HepG2 (cell line): ENCODE measurements around the gene SMDT1. TPM values are rescaled to one million over a fixed set of nuclear protein-coding genes. Genes with fewer than 3 reads are reported as not detected.

Experiments
- ATF7-NPFF ChIP-seq: sonication (generic); formaldehyde crosslinking; IDR thresholded peaks from 2 replicates; pipeline ENCODE4 v1.8.1; 2023; ENCODE audit warnings: mild to moderate bottlenecking, low read depth, missing genetic modification reagents, moderate library complexity
- CEBPB ChIP-seq: IDR thresholded peaks from 2 replicates; pipeline ENCODE4 v1.6.1; 2011; ENCODE audit warnings: low read depth, low read length, improper control_type of control experiment, borderline replicate concordance
- DNMT1 ChIP-seq: sonication (generic); formaldehyde crosslinking; IDR thresholded peaks from 2 replicates; pipeline ENCODE4 v1.5.1; 2020; ENCODE audit warnings: mild to moderate bottlenecking, missing genetic modification reagents
- HNRNPL ChIP-seq: fragments of 200-400 bp; formaldehyde crosslinking; IDR thresholded peaks from 2 replicates; pipeline ENCODE4 v1.6.1; 2017; ENCODE audit warnings: mild to moderate bottlenecking, low read depth, low read length
- HNRNPLL ChIP-seq: fragments of 200-400 bp; formaldehyde crosslinking; IDR thresholded peaks from 2 replicates; pipeline ENCODE4 v1.6.1; 2017; ENCODE audit warnings: mild to moderate bottlenecking, low read depth, low read length; ENCODE audit not compliant: poor library complexity, severe bottlenecking
- IKZF1 ChIP-seq: fragments of 450-650 bp; IDR thresholded peaks from 2 replicates; pipeline ENCODE4 v1.7.1; 2016
- KLF15 ChIP-seq: sonication (generic); formaldehyde crosslinking; IDR thresholded peaks from 2 replicates; pipeline ENCODE4 v1.8.1; 2023; ENCODE audit warnings: borderline replicate concordance, mild to moderate bottlenecking, inconsistent platforms, missing genetic modification reagents, mixed read lengths
- MYC ChIP-seq: sonication (generic); formaldehyde crosslinking; IDR thresholded peaks from 2 replicates; pipeline ENCODE4 v1.9.0; 2021; ENCODE audit warnings: missing genetic modification reagents, borderline replicate concordance
- PHF21A ChIP-seq: sonication (generic); formaldehyde crosslinking; IDR thresholded peaks from 2 replicates; pipeline ENCODE4 v1.5.0; 2020; ENCODE audit warnings: mild to moderate bottlenecking, missing genetic modification reagents
- RFX3 ChIP-seq: IDR thresholded peaks from 2 replicates; pipeline ENCODE4 v1.6.1; 2016; ENCODE audit warnings: missing biosample characterization, missing genetic modification reagents
- SRSF4 ChIP-seq: fragments of 200-400 bp; formaldehyde crosslinking; IDR thresholded peaks from one replicate; pipeline ENCODE4 v1.6.1; 2018; ENCODE audit warnings: mild to moderate bottlenecking, low read depth, low read length, moderate library complexity; ENCODE audit not compliant: poor library complexity, severe bottlenecking
- ZNF12 ChIP-seq: sonication (generic); formaldehyde crosslinking; IDR thresholded peaks from 2 replicates; pipeline ENCODE4 v1.5.0; 2020; ENCODE audit warnings: missing genetic modification reagents
- ZNF232 ChIP-seq: sonication (generic); formaldehyde crosslinking; IDR thresholded peaks from 2 replicates; pipeline ENCODE4 v1.4.0; 2020; ENCODE audit warnings: missing genetic modification reagents, borderline replicate concordance
- ZNF235 ChIP-seq: sonication (generic); formaldehyde crosslinking; IDR thresholded peaks from 2 replicates; pipeline ENCODE4 v1.8.1; 2023; ENCODE audit warnings: mild to moderate bottlenecking, missing genetic modification reagents, borderline replicate concordance
- ZNF446 ChIP-seq: sonication (generic); formaldehyde crosslinking; IDR thresholded peaks from 2 replicates; pipeline ENCODE4 v1.5.0; 2020; ENCODE audit warnings: mild to moderate bottlenecking, missing genetic modification reagents
- ZNF567 ChIP-seq: sonication (generic); formaldehyde crosslinking; IDR thresholded peaks from 2 replicates; pipeline ENCODE4 v1.8.1; 2023; ENCODE audit warnings: mild to moderate bottlenecking, missing genetic modification reagents, borderline replicate concordance
- ZNF670 ChIP-seq: sonication (generic); formaldehyde crosslinking; IDR thresholded peaks from 2 replicates; pipeline ENCODE4 v1.8.0; 2022; ENCODE audit warnings: mild to moderate bottlenecking, missing genetic modification reagents, borderline replicate concordance
- ZNF780A ChIP-seq: sonication (generic); formaldehyde crosslinking; IDR thresholded peaks from 2 replicates; pipeline ENCODE4 v1.8.0; 2022; ENCODE audit warnings: mild to moderate bottlenecking, missing genetic modification reagents, moderate library complexity
- ZSCAN22 ChIP-seq: sonication (generic); formaldehyde crosslinking; IDR thresholded peaks from 2 replicates; pipeline ENCODE4 v1.4.0; 2020; ENCODE audit warnings: mild to moderate bottlenecking, missing genetic modification reagents
- polyA plus RNA-seq, 8 experiments: library from polyadenylated mRNA; depleted of rRNA in 3 of 8; stranded (reverse) in 7 of 8; unstranded in 1 of 8; fragments of >200 nt; fragmentation: Illumina TruSeq in 4 of 8; extraction: Trizol in 4 of 8; gene quantifications; 2 replicates each; pipeline versions ENCODE4 v1.2.1 to v1.2.3, GENCODE V29; 2011 to 2016; ENCODE audit warnings: low read depth in 4 of 8, missing spikeins in 1 of 8, mixed read lengths in 1 of 8; ENCODE audit not compliant: insufficient read depth in 1 of 8
- total RNA-seq, 5 experiments: library from RNA; depleted of rRNA; stranded (reverse); fragments of >200 nt; fragmentation: Illumina TruSeq; extraction: Trizol; gene quantifications; 2 replicates each; pipeline ENCODE4 v1.2.3, GENCODE V29; 2016; ENCODE audit warnings: low read depth in 1 of 5
- TF ChIP-seq, protein P1 (sequence below): sonication (generic); formaldehyde crosslinking; IDR thresholded peaks from 2 replicates; pipeline ENCODE4 v1.4.0; 2020; ENCODE audit warnings: missing genetic modification reagents
- TF ChIP-seq, protein P2 (sequence below), 2 experiments: sonication (generic) in 1 of 2; formaldehyde crosslinking in 1 of 2; IDR thresholded peaks; 2 replicates each; pipeline versions ENCODE4 v1.5.1 to v1.6.1; 2011 to 2020; ENCODE audit warnings: borderline replicate concordance in 1 of 2, low read depth in 1 of 2, low read length in 1 of 2, mild to moderate bottlenecking in 1 of 2, missing genetic modification reagents in 1 of 2, moderate library complexity in 1 of 2
- TF ChIP-seq, protein P3 (sequence below): sonication (generic); formaldehyde crosslinking; IDR thresholded peaks from 2 replicates; pipeline ENCODE4 v1.8.1; 2023; ENCODE audit warnings: missing genetic modification reagents, inconsistent platforms, borderline replicate concordance

The SMDT1 gene
- total and polyA plus RNA-seq, 2 of the 13 experiments (the other 11 are each of a cell fraction or from before 2014, with no cell fraction given), result 8.3 to 26.6 TPM

DNA sequence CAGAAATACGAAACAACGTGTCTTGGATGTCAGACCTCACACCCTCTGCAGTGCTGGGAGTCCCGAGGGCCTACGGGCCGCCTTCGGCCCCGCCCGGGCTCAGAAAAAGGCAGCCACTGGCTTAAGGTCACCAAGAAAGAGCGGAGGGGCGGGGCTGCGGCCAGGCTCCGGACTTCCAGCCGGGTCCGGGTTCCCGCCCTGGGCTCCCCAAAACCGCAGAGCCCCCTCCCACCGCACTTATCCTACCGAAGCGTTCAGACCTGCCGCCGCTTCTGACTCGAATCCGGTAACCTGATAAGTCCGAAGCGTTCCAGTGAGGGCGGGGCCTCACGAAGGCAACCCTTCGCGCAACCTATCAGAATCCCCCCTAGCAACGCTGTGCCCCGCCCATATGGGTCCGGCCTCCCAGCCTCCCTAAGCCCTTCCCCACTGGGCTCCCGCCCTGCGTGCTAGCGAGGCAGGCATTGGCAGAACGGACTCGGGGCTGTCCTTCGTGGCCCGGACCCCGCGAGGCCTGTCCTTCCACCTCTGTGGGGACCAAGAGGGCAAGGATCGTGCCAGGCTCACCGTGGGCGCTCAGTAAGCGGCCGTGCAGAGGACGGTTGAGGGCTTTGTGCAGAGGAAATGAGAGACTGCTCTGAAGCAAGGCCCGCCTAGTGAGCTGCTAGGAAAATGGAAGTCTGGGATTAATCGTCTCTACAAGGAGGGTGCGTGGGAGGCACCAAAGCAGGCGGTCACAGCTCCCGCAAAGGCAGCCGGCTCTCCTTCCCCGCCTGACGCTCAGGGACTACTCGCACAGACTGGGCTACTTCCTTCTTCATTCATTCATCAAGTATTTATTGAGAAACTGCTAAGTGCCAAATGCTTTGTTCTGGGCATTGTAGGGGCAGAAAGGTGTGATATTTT is 8.7 kb upstream of the SMDT1 start, which contains the start of gene NAGA (continued):
- TF ChIP-seq, protein P1, sequence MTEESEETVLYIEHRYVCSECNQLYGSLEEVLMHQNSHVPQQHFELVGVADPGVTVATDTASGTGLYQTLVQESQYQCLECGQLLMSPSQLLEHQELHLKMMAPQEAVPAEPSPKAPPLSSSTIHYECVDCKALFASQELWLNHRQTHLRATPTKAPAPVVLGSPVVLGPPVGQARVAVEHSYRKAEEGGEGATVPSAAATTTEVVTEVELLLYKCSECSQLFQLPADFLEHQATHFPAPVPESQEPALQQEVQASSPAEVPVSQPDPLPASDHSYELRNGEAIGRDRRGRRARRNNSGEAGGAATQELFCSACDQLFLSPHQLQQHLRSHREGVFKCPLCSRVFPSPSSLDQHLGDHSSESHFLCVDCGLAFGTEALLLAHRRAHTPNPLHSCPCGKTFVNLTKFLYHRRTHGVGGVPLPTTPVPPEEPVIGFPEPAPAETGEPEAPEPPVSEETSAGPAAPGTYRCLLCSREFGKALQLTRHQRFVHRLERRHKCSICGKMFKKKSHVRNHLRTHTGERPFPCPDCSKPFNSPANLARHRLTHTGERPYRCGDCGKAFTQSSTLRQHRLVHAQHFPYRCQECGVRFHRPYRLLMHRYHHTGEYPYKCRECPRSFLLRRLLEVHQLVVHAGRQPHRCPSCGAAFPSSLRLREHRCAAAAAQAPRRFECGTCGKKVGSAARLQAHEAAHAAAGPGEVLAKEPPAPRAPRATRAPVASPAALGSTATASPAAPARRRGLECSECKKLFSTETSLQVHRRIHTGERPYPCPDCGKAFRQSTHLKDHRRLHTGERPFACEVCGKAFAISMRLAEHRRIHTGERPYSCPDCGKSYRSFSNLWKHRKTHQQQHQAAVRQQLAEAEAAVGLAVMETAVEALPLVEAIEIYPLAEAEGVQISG (CRISPR knock-in tag), result peak; percentile 71
- 0 out of 2 replicates have a peak, but pooled peaks have one; percentile 27 for TF ChIP-seq ZSCAN22 (CRISPR knock-in tag)
- peak; percentile 87 for TF ChIP-seq KLF15 (CRISPR knock-in tag)
- no peak for TF ChIP-seq ZNF567
- TF ChIP-seq RFX3 (CRISPR knock-in tag), result no peak
- no peak; the same call in 1 of the 2 replicates for TF ChIP-seq ZNF446 (CRISPR knock-in tag)
- TF ChIP-seq MYC (CRISPR knock-in tag), result peak; percentile 77; the same call in 1 of the 2 replicates
- TF ChIP-seq ZNF235, result peak; percentile 80; the same call in 1 of the 2 replicates
- TF ChIP-seq ATF7-NPFF (CRISPR knock-in tag), result no peak
- TF ChIP-seq PHF21A, result peak; percentile 82
- TF ChIP-seq, protein P2, sequence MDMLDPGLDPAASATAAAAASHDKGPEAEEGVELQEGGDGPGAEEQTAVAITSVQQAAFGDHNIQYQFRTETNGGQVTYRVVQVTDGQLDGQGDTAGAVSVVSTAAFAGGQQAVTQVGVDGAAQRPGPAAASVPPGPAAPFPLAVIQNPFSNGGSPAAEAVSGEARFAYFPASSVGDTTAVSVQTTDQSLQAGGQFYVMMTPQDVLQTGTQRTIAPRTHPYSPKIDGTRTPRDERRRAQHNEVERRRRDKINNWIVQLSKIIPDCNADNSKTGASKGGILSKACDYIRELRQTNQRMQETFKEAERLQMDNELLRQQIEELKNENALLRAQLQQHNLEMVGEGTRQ (IDR thresholded peaks at IDR 0.05; ENCODE audit: low read depth, low read length), result no peak
- TF ChIP-seq, protein P2 (CRISPR knock-in tag; IDR thresholded peaks at IDR 0.05; ENCODE audit: borderline replicate concordance), result no peak
- TF ChIP-seq ZNF780A (CRISPR knock-in tag), result peak; percentile 64; the same call in 1 of the 2 replicates
- no peak for TF ChIP-seq SRSF4
- TF ChIP-seq, protein P3, sequence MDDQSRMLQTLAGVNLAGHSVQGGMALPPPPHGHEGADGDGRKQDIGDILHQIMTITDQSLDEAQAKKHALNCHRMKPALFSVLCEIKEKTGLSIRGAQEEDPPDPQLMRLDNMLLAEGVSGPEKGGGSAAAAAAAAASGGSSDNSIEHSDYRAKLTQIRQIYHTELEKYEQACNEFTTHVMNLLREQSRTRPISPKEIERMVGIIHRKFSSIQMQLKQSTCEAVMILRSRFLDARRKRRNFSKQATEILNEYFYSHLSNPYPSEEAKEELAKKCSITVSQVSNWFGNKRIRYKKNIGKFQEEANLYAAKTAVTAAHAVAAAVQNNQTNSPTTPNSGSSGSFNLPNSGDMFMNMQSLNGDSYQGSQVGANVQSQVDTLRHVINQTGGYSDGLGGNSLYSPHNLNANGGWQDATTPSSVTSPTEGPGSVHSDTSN (CRISPR knock-in tag), result no peak
- TF ChIP-seq HNRNPL, result peak; percentile 95
- TF ChIP-seq ZNF12 (CRISPR knock-in tag), result peak; percentile 23; the same call in 1 of the 2 replicates
- TF ChIP-seq IKZF1, result no peak
- TF ChIP-seq HNRNPLL, result peak; percentile 77
- peak; percentile 67; the same call in 1 of the 2 replicates for TF ChIP-seq ZNF670 (CRISPR knock-in tag)
- no peak for TF ChIP-seq DNMT1 (CRISPR knock-in tag)
- peak; percentile 49; the same call in 1 of the 2 replicates for TF ChIP-seq ZNF232
- TF ChIP-seq CEBPB, result no peak
